ENCODE measurements around the gene IQGAP2. TPM values are rescaled to one million over a fixed set of nuclear protein-coding genes. Genes with fewer than 3 reads are reported as not detected.
A peak's percentile ranks its signal among the peaks of the same experiment; 100 is the strongest.

The IQGAP2 gene
- total and polyA plus RNA-seq, 2 of the 8 experiments (the other 6 are each of a cell fraction or from before 2014, with no cell fraction given), result 19.7 to 66.0 TPM

- Histone ChIP-seq H3K23ac (ENCODE audit: insufficient read length) (no peak overlapping the region), H3K27me3 (replicated peaks in 1 of 4; ENCODE audit: control insufficient read depth in 3 of 4, extremely low read depth in 1 of 4, insufficient read depth in 3 of 4, low read length in 3 of 4) (no peaks in the 10 kb centered on the region; a peak in 1 of 7 replicates), H2AFZ (ENCODE audit: low read length) (peak overlapping the region; percentile 71), H4K20me1 (replicated peaks in 1 of 2; ENCODE audit: control insufficient read depth in 1 of 2, insufficient read depth in 2 of 2, low read length in 2 of 2) (no peaks in the 10 kb centered on the region), H3K18ac (ENCODE audit: extremely low read depth, low read length) (no peak overlapping the region), H2AK5ac (ENCODE audit: low read depth, low read length) (0 out of 2 replicates have a peak overlapping the region, but pooled peaks have one; percentile 45), H3K9me3 (ENCODE audit: insufficient read depth in 2 of 2, low read depth in 1 of 2, low read length in 1 of 2) (no peaks in the 10 kb centered on the region), H3K79me1 (ENCODE audit: low read depth, low read length) (no peaks in the 10 kb centered on the region), H4K5ac (ENCODE audit: insufficient read length, low read depth, low read length) (no peak overlapping the region), H2BK120ac (replicated peaks; ENCODE audit: low read depth, low read length) (no peak overlapping the region), H2BK20ac (ENCODE audit: low read length) (no peak overlapping the region; the same call in 1 of the 2 replicates), H3K4me2 (ENCODE audit: insufficient read depth in 1 of 2, low read depth in 2 of 2, low read length in 2 of 2) (peak overlapping the region; percentile 63 to 74), H3K79me2 (ENCODE audit: control insufficient read depth in 1 of 2, insufficient read depth in 2 of 2, low read length in 2 of 2) (peaks cover 9 to 33% of the 10 kb centered on the region in 2 experiments), H3K27ac (ENCODE audit: low read depth, low read length) (no peak overlapping the region), H4K91ac (replicated peaks; ENCODE audit: insufficient read length, low read length) (no peak overlapping the region), H3K9ac (replicated peaks in 1 of 4; ENCODE audit: extremely low read depth in 1 of 4, low read depth in 3 of 4, low read length in 3 of 4) (peak overlapping the region in 1 of 4 experiments; percentile 16; a peak in 3 of 7 replicates), H3K36me3 (ENCODE audit: control insufficient read depth in 2 of 4, insufficient read depth in 4 of 4, low read length in 3 of 4) (no peaks in the 10 kb centered on the region), H3K14ac (ENCODE audit: insufficient read length) (no peak overlapping the region), H4K8ac (ENCODE audit: extremely low read depth, insufficient read depth, low read length) (peak overlapping the region; percentile 11; the same call in 1 of the 2 replicates), H3K4ac (replicated peaks; ENCODE audit: insufficient read length, low read depth, low read length) (no peak overlapping the region), H3K56ac (replicated peaks; ENCODE audit: insufficient read length, low read depth, low read length) (no peak overlapping the region), H2BK15ac (ENCODE audit: low read length) (no peak overlapping the region), H2BK5ac (ENCODE audit: low read depth, low read length) (peak overlapping the region; percentile 57; the same call in 1 of the 2 replicates), H3K23me2 (ENCODE audit: low read depth, low read length) (peaks cover 9% of the 10 kb centered on the region; the same call in 1 of the 2 replicates), H3K4me3 (ENCODE audit: extremely low read depth in 1 of 4, insufficient read depth in 2 of 4, low read depth in 3 of 4, low read length in 4 of 4) (peak overlapping the region; percentile 49 to 83 (median 67)), H3K4me1 (replicated peaks in 1 of 4; ENCODE audit: control insufficient read depth in 3 of 4, insufficient read depth in 4 of 4, low read length in 3 of 4) (peaks cover 4 to 12% (median 7%) of the 10 kb centered on the region in 4 experiments; a peak in 5 of 7 replicates), H2BK12ac (ENCODE audit: low read depth, low read length) (peak overlapping the region; percentile 52; the same call in 1 of the 2 replicates)
- no peak for DNase-seq (ENCODE audit: low read depth in 1 of 2, low spot score in 2 of 2)
- CTCF ChIA-PET (ENCODE audit: partially characterized antibody), result interaction anchor here (0.7 to 4.1 kb wide), 21 partner anchors 10 to 372 kb away, joined by 3 to 33 read pairs (median 4); no protein-coding TSS in a partner anchor
- WGBS, 2 experiments (ENCODE audit: extremely low coverage in 1 of 2, insufficient coverage in 1 of 2, insufficient read length in 1 of 2, insufficient replicate concordance in 2 of 2, low coverage in 1 of 2, low lambda C conversion rate in 2 of 2, missing lambda C conversion rate in 1 of 2), result 18% methylated on average over 21 of the region's 25 CpGs; no CpG with 5 or more reads in 1 of the 2 experiments
- FAIRE-seq, result no peak
- POLR2A ChIA-PET (ENCODE audit: partially characterized antibody), result interaction anchor here (1.0 to 2.0 kb wide), 5 partner anchors 10 to 180 kb away, joined by 4 to 10 read pairs (median 5); no protein-coding TSS in a partner anchor
- TF ChIP-seq KDM1A (IDR thresholded peaks at IDR 0.05; ENCODE audit: borderline replicate concordance, low read length) (peak; percentile 81), TBP (IDR thresholded peaks at IDR 0.05; ENCODE audit: low read depth, low read length) (no peak), JUN (IDR thresholded peaks at IDR 0.05; ENCODE audit: low read depth, low read length) (no peak), RXRA (IDR thresholded peaks at IDR 0.05; ENCODE audit: insufficient read depth, low read depth, low read length) (no peak)
Measured at GRCh38 chr5:76402251-76402885, 717 bp upstream of the IQGAP2 start.

All from H1 (cell line).